ENCODE measurements around the gene FEM1C.

The FEM1C gene

DNA sequence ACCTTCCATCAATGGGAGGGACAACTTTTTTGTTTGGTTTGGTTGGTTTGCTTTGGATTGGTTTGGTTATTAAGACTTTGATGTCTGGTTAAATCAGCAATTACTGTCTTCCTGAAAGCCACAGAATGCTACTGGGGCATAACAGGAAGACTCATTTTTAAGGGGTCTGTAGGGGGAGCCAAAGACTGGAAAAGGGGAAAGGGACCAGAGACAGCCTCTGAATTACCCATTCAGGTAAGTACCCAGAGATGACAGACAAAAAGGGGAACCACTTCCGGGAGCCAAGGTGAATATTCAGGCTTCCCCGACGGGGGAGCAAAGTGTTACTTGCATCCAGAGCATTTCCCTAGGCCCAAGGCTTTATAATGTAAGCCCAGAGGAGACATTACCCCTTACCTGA, 4.6 kb upstream of the FEM1C start:
- TF ChIP-seq, protein P1, sequence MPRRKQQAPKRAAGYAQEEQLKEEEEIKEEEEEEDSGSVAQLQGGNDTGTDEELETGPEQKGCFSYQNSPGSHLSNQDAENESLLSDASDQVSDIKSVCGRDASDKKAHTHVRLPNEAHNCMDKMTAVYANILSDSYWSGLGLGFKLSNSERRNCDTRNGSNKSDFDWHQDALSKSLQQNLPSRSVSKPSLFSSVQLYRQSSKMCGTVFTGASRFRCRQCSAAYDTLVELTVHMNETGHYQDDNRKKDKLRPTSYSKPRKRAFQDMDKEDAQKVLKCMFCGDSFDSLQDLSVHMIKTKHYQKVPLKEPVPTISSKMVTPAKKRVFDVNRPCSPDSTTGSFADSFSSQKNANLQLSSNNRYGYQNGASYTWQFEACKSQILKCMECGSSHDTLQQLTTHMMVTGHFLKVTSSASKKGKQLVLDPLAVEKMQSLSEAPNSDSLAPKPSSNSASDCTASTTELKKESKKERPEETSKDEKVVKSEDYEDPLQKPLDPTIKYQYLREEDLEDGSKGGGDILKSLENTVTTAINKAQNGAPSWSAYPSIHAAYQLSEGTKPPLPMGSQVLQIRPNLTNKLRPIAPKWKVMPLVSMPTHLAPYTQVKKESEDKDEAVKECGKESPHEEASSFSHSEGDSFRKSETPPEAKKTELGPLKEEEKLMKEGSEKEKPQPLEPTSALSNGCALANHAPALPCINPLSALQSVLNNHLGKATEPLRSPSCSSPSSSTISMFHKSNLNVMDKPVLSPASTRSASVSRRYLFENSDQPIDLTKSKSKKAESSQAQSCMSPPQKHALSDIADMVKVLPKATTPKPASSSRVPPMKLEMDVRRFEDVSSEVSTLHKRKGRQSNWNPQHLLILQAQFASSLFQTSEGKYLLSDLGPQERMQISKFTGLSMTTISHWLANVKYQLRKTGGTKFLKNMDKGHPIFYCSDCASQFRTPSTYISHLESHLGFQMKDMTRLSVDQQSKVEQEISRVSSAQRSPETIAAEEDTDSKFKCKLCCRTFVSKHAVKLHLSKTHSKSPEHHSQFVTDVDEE (CRISPR knock-in tag; IDR thresholded peaks at IDR 0.05): no peak
- TF ChIP-seq PPARA (CRISPR knock-in tag; IDR thresholded peaks at IDR 0.05; ENCODE audit: borderline replicate concordance) (no peak), ESRRG (CRISPR knock-in tag; IDR thresholded peaks at IDR 0.05) (no peak), CSDC2 (CRISPR knock-in tag; IDR thresholded peaks at IDR 0.05) (no peak), GLIS3 (CRISPR knock-in tag; IDR thresholded peaks at IDR 0.05) (no peak), TOX (CRISPR knock-in tag; IDR thresholded peaks at IDR 0.05; ENCODE audit: borderline replicate concordance) (no peak), ZNF70 (CRISPR knock-in tag; IDR thresholded peaks at IDR 0.05) (no peak), ZNF565 (CRISPR knock-in tag; conservative IDR thresholded peaks at IDR 0.05; ENCODE audit: low read depth) (no peak), OSR1 (CRISPR knock-in tag; IDR thresholded peaks at IDR 0.05) (no peak), SNAI2 (CRISPR knock-in tag; IDR thresholded peaks at IDR 0.05) (no peak), TCF4 (CRISPR knock-in tag; IDR thresholded peaks at IDR 0.05; ENCODE audit: borderline replicate concordance) (no peak), ZNF8 (CRISPR knock-in tag; IDR thresholded peaks at IDR 0.05) (no peak), ZC3H10 (CRISPR knock-in tag; IDR thresholded peaks at IDR 0.05) (no peak), RARB (CRISPR knock-in tag; IDR thresholded peaks at IDR 0.05) (no peak)
- TF ChIP-seq, protein P2, sequence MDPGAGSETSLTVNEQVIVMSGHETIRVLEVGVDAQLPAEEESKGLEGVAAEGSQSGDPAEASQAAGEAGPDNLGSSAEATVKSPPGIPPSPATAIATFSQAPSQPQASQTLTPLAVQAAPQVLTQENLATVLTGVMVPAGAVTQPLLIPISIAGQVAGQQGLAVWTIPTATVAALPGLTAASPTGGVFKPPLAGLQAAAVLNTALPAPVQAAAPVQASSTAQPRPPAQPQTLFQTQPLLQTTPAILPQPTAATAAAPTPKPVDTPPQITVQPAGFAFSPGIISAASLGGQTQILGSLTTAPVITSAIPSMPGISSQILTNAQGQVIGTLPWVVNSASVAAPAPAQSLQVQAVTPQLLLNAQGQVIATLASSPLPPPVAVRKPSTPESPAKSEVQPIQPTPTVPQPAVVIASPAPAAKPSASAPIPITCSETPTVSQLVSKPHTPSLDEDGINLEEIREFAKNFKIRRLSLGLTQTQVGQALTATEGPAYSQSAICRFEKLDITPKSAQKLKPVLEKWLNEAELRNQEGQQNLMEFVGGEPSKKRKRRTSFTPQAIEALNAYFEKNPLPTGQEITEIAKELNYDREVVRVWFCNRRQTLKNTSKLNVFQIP (CRISPR knock-in tag; IDR thresholded peaks at IDR 0.05; ENCODE audit: borderline replicate concordance, low read depth): no peak
- no peak for ATAC-seq

DNA sequence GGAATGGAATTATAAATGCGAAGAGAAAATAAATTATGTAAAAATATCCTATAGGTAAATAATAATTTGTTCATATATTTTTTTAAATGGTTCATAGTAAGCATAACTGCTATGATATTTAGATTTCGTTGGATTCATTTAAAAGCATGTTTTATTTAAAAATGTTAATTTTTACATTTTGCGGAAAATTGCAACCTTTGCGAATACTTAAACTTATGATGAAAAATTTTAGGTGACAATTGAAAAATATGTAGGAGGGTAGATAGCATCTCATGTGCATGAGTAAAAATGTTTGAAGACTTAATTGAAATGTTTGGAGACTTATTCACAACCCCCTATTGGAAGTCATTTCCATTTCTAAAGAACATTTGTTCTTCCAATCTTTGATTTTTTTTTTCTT, 4.1 kb upstream of the FEM1C start:
- ATAC-seq: no peak
- TF ChIP-seq ZNF8 (CRISPR knock-in tag; IDR thresholded peaks at IDR 0.05) (no peak), ZNF70 (CRISPR knock-in tag; IDR thresholded peaks at IDR 0.05) (no peak), TOX (CRISPR knock-in tag; IDR thresholded peaks at IDR 0.05; ENCODE audit: borderline replicate concordance) (no peak), SNAI2 (CRISPR knock-in tag; IDR thresholded peaks at IDR 0.05) (no peak), ZFP30 (CRISPR knock-in tag; IDR thresholded peaks at IDR 0.05) (no peak), TCF4 (CRISPR knock-in tag; IDR thresholded peaks at IDR 0.05; ENCODE audit: borderline replicate concordance) (no peak), ZC3H10 (CRISPR knock-in tag; IDR thresholded peaks at IDR 0.05) (no peak), ISL1 (CRISPR knock-in tag; IDR thresholded peaks at IDR 0.05) (no peak), ZNF565 (CRISPR knock-in tag; conservative IDR thresholded peaks at IDR 0.05; ENCODE audit: low read depth) (no peak), ESRRG (CRISPR knock-in tag; IDR thresholded peaks at IDR 0.05) (no peak), ARNTL (CRISPR knock-in tag; IDR thresholded peaks at IDR 0.05; ENCODE audit: borderline replicate concordance, low read depth) (no peak), CSDC2 (CRISPR knock-in tag; IDR thresholded peaks at IDR 0.05) (no peak)
- TF ChIP-seq, protein P3, sequence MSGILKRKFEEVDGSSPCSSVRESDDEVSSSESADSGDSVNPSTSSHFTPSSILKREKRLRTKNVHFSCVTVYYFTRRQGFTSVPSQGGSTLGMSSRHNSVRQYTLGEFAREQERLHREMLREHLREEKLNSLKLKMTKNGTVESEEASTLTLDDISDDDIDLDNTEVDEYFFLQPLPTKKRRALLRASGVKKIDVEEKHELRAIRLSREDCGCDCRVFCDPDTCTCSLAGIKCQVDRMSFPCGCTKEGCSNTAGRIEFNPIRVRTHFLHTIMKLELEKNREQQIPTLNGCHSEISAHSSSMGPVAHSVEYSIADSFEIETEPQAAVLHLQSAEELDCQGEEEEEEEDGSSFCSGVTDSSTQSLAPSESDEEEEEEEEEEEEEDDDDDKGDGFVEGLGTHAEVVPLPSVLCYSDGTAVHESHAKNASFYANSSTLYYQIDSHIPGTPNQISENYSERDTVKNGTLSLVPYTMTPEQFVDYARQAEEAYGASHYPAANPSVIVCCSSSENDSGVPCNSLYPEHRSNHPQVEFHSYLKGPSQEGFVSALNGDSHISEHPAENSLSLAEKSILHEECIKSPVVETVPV (CRISPR knock-in tag; IDR thresholded peaks at IDR 0.05): no peak
- TF ChIP-seq, protein P4, sequence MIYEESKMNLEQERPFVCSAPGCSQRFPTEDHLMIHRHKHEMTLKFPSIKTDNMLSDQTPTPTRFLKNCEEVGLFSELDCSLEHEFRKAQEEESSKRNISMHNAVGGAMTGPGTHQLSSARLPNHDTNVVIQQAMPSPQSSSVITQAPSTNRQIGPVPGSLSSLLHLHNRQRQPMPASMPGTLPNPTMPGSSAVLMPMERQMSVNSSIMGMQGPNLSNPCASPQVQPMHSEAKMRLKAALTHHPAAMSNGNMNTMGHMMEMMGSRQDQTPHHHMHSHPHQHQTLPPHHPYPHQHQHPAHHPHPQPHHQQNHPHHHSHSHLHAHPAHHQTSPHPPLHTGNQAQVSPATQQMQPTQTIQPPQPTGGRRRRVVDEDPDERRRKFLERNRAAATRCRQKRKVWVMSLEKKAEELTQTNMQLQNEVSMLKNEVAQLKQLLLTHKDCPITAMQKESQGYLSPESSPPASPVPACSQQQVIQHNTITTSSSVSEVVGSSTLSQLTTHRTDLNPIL (CRISPR knock-in tag; IDR thresholded peaks at IDR 0.05; ENCODE audit: low read depth): no peak
- TF ChIP-seq, protein P1 (CRISPR knock-in tag; IDR thresholded peaks at IDR 0.05): no peak
- TF ChIP-seq, protein P5, sequence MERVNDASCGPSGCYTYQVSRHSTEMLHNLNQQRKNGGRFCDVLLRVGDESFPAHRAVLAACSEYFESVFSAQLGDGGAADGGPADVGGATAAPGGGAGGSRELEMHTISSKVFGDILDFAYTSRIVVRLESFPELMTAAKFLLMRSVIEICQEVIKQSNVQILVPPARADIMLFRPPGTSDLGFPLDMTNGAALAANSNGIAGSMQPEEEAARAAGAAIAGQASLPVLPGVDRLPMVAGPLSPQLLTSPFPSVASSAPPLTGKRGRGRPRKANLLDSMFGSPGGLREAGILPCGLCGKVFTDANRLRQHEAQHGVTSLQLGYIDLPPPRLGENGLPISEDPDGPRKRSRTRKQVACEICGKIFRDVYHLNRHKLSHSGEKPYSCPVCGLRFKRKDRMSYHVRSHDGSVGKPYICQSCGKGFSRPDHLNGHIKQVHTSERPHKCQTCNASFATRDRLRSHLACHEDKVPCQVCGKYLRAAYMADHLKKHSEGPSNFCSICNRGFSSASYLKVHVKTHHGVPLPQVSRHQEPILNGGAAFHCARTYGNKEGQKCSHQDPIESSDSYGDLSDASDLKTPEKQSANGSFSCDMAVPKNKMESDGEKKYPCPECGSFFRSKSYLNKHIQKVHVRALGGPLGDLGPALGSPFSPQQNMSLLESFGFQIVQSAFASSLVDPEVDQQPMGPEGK (CRISPR knock-in tag; IDR thresholded peaks at IDR 0.05; ENCODE audit: borderline replicate concordance): no peak
- TF ChIP-seq, protein P2 (CRISPR knock-in tag; IDR thresholded peaks at IDR 0.05; ENCODE audit: borderline replicate concordance, low read depth): no peak
